Astrocyte (in vitro differentiated cells and primary cell): ENCODE results near the gene GSG1L. TPM values are rescaled to one million over a fixed set of nuclear protein-coding genes. Genes with fewer than 3 reads are reported as not detected.

Experiments used
- DNase-seq: peaks from one replicate; pipeline ENCODE4 v3.0.0-alpha.2; 2010; ENCODE audit warnings: low read depth
- FAIRE-seq: peaks from 2 replicates; lab custom pipeline; 2011; peaks lifted over from hg19 to GRCh38; lab: Jason Lieb, UNC
- H2AFZ ChIP-seq: 2 replicates; pipeline ENCODE4 v1.6.0; 2012; ENCODE audit warnings: low read depth, low read length, inconsistent platforms
- H3K27ac ChIP-seq: 2 replicates; pipeline ENCODE4 v1.5.1; 2011; ENCODE audit warnings: low read depth, low read length, inconsistent platforms
- H3K27me3 ChIP-seq: 2 replicates; pipeline ENCODE4 v1.6.0; 2011; ENCODE audit warnings: low read length, inconsistent platforms; ENCODE audit not compliant: insufficient read depth
- H3K36me3 ChIP-seq: 2 replicates; pipeline ENCODE4 v1.5.1; 2011; ENCODE audit warnings: low read length, inconsistent platforms; ENCODE audit not compliant: insufficient read depth
- H3K4me1 ChIP-seq: 2 replicates; pipeline ENCODE4 v1.5.1; 2011; ENCODE audit warnings: low read length, inconsistent platforms; ENCODE audit not compliant: insufficient read depth
- H3K4me2 ChIP-seq: 2 replicates; pipeline ENCODE4 v1.6.0; 2012; ENCODE audit warnings: low read length, inconsistent platforms
- H3K4me3 ChIP-seq: 2 replicates; pipeline ENCODE4 v1.5.1; 2011; ENCODE audit warnings: low read depth, mild to moderate bottlenecking, low read length, inconsistent platforms; ENCODE audit not compliant: insufficient read depth
- H3K79me2 ChIP-seq: 2 replicates; pipeline ENCODE4 v1.6.0; 2012; ENCODE audit warnings: mild to moderate bottlenecking, low read length, inconsistent platforms; ENCODE audit not compliant: insufficient read depth
- H3K9ac ChIP-seq: 2 replicates; pipeline ENCODE4 v1.6.0; 2012; ENCODE audit warnings: mild to moderate bottlenecking, low read length, inconsistent platforms
- H3K9me3 ChIP-seq: 2 replicates; pipeline ENCODE4 v1.5.1; 2012; ENCODE audit warnings: low read depth, mild to moderate bottlenecking, low read length, inconsistent platforms; ENCODE audit not compliant: insufficient read depth
- H4K20me1 ChIP-seq: 2 replicates; pipeline ENCODE4 v1.6.0; 2012; ENCODE audit warnings: low read length, inconsistent platforms; ENCODE audit not compliant: insufficient read depth
- H3K27ac Mint-ChIP-seq: one replicate; pipeline ENCODE4 v1.8.0; 2021; ENCODE audit warnings: mild to moderate bottlenecking, mixed read lengths; ENCODE audit not compliant: unreplicated experiment
- H3K27me3 Mint-ChIP-seq: one replicate; pipeline ENCODE4 v1.8.0; 2021; ENCODE audit warnings: low read depth, mixed read lengths; ENCODE audit not compliant: unreplicated experiment
- H3K36me3 Mint-ChIP-seq: one replicate; pipeline ENCODE4 v1.8.0; 2021; ENCODE audit warnings: low read depth, mixed read lengths; ENCODE audit not compliant: unreplicated experiment
- H3K4me1 Mint-ChIP-seq: one replicate; pipeline ENCODE4 v1.8.0; 2021; ENCODE audit warnings: low read depth, mixed read lengths; ENCODE audit not compliant: unreplicated experiment
- H3K4me3 Mint-ChIP-seq: one replicate; pipeline ENCODE4 v1.8.0; 2021; ENCODE audit warnings: mild to moderate bottlenecking, moderate library complexity, mixed read lengths; ENCODE audit not compliant: unreplicated experiment
- H3K9me3 Mint-ChIP-seq: one replicate; pipeline ENCODE4 v1.8.0; 2021; ENCODE audit warnings: mild to moderate bottlenecking, mixed read lengths; ENCODE audit not compliant: unreplicated experiment
- EZH2 ChIP-seq: IDR thresholded peaks from 2 replicates; pipeline ENCODE4 v1.6.1; 2012; ENCODE audit warnings: mild to moderate bottlenecking, low read length, inconsistent platforms; ENCODE audit not compliant: insufficient read depth
- total RNA-seq: library from RNA; stranded (reverse); gene quantifications from 2 replicates; pipeline ENCODE4 v1.2.1, GENCODE V29; 2021
- TF ChIP-seq, protein P1 (sequence below): IDR thresholded peaks from 2 replicates; pipeline ENCODE4 v1.5.1; 2011; ENCODE audit warnings: low read depth, mild to moderate bottlenecking, inconsistent platforms, low read length, moderate library complexity; ENCODE audit not compliant: insufficient read depth

Gene GSG1L
- total RNA-seq, 1 donor from 2014 or later, result not detected

DNA sequence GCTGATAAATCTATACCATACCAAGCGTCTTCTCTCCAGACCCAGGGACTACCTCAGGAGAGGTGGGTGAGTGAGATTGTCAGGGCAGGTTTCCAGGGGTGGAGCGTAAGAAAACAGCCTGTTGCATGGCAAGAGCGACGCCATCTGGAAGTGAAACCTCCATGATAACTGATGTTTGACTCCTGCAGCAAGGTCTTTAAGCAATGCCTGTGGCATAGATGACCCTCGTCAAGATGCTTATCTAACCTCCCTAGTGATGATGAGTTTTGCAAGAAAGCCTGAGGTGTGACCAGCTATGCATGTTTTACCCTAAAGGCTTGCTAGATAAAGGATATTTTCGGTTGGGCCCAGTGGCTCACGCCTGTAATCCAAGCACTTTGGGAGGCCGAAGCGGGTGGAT lies 71.6 kb downstream of the GSG1L start:
- H3K27ac Mint-ChIP-seq, result no peak overlapping the region
- Histone ChIP-seq H3K27me3 (peaks cover 2% of the 10 kb centered on the region), H2AFZ (no peak overlapping the region), H3K4me1 (no peaks in the 10 kb centered on the region), H3K4me2 (no peak overlapping the region), H3K36me3 (no peaks in the 10 kb centered on the region), H3K79me2 (no peaks in the 10 kb centered on the region), H3K9me3 (no peaks in the 10 kb centered on the region), H4K20me1 (no peaks in the 10 kb centered on the region), H3K4me3 (no peak overlapping the region), H3K9ac (no peak overlapping the region), H3K27ac (no peak overlapping the region)
- DNase-seq (no peak), FAIRE-seq (no peak)
- H3K27me3 Mint-ChIP-seq, result no peaks in the 10 kb centered on the region
- no peak overlapping the region for H3K4me3 Mint-ChIP-seq
- TF ChIP-seq EZH2, result no peak
- TF ChIP-seq, protein P1, sequence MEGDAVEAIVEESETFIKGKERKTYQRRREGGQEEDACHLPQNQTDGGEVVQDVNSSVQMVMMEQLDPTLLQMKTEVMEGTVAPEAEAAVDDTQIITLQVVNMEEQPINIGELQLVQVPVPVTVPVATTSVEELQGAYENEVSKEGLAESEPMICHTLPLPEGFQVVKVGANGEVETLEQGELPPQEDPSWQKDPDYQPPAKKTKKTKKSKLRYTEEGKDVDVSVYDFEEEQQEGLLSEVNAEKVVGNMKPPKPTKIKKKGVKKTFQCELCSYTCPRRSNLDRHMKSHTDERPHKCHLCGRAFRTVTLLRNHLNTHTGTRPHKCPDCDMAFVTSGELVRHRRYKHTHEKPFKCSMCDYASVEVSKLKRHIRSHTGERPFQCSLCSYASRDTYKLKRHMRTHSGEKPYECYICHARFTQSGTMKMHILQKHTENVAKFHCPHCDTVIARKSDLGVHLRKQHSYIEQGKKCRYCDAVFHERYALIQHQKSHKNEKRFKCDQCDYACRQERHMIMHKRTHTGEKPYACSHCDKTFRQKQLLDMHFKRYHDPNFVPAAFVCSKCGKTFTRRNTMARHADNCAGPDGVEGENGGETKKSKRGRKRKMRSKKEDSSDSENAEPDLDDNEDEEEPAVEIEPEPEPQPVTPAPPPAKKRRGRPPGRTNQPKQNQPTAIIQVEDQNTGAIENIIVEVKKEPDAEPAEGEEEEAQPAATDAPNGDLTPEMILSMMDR, result no peak
- H3K4me1 Mint-ChIP-seq, result no peaks in the 10 kb centered on the region
- peaks cover 8% of the 10 kb centered on the region for H3K9me3 Mint-ChIP-seq
- H3K36me3 Mint-ChIP-seq, result no peaks in the 10 kb centered on the region

DNA sequence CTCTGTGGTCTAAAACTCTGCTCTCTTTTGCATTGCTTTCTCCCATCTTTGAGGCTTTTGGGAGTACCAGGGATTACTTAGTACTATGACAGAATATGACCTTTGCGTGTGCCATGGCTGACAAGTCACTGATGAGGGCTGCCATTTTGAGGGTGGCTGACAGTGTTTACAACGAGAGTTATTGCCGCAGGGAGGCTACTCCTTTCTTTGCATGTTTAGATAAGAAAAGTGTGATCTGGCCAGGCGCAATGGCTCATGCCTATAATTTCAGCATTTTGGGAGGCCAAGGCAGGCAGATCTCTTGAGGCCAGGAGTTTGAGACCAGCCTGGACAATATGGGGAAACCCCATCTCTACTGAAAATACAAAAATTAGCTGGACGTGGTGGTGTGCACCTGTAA lies 77.5 kb downstream of the GSG1L start:
- FAIRE-seq (no peak), DNase-seq (no peak)
- H3K27me3 Mint-ChIP-seq, result peaks cover 21% of the 10 kb centered on the region
- H3K9me3 Mint-ChIP-seq, result peaks cover 6% of the 10 kb centered on the region
- H3K27me3 ChIP-seq, result peaks cover 2% of the 10 kb centered on the region
- no peaks in the 10 kb centered on the region for H3K4me1 Mint-ChIP-seq
- H3K4me2 ChIP-seq, result no peak overlapping the region
- H3K9ac ChIP-seq, result no peak overlapping the region
- H2AFZ ChIP-seq, result no peak overlapping the region
- H3K27ac Mint-ChIP-seq, result no peak overlapping the region
- no peak overlapping the region for H3K4me3 ChIP-seq
- H3K27ac ChIP-seq, result no peak overlapping the region
- no peak overlapping the region for H3K4me3 Mint-ChIP-seq
- H3K36me3 ChIP-seq, result no peaks in the 10 kb centered on the region
- H4K20me1 ChIP-seq, result no peaks in the 10 kb centered on the region
- no peaks in the 10 kb centered on the region for H3K9me3 ChIP-seq
- no peaks in the 10 kb centered on the region for H3K4me1 ChIP-seq
- no peaks in the 10 kb centered on the region for H3K36me3 Mint-ChIP-seq
- no peak for TF ChIP-seq EZH2
- TF ChIP-seq, protein P1, result no peak
- no peaks in the 10 kb centered on the region for H3K79me2 ChIP-seq

DNA sequence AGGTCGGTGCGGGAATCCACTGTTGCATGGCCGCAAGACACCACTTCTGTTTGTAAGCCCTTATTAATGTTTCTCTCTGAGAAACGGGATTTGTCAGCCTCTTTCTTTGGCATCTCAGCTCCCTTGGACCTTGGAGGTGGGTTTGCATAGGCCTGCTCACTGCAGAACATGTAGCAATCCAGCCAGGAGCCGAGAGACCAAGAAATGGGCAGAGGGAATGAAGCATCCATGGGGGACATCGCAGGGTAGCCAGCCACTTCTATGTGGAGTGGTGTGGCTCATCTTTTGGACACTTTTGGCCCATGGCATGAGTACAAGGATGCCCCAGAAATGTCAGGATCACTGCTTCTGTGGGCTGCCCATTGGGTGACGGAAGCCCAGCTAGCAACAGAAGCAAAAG lies 79.4 kb downstream of the GSG1L start:
- Histone ChIP-seq H3K36me3 (no peaks in the 10 kb centered on the region), H3K79me2 (no peaks in the 10 kb centered on the region), H3K4me3 (no peak overlapping the region), H3K4me2 (no peak overlapping the region), H3K4me1 (no peaks in the 10 kb centered on the region), H3K9ac (no peak overlapping the region), H3K27ac (no peak overlapping the region), H2AFZ (no peak overlapping the region), H3K27me3 (no peaks in the 10 kb centered on the region), H3K9me3 (no peaks in the 10 kb centered on the region), H4K20me1 (no peaks in the 10 kb centered on the region)
- no peak overlapping the region for H3K4me3 Mint-ChIP-seq
- H3K9me3 Mint-ChIP-seq, result peaks cover 8% of the 10 kb centered on the region
- FAIRE-seq (no peak), DNase-seq (no peak)
- no peak overlapping the region for H3K27ac Mint-ChIP-seq
- TF ChIP-seq EZH2, result no peak
- TF ChIP-seq, protein P1, result no peak
- H3K36me3 Mint-ChIP-seq, result no peaks in the 10 kb centered on the region
- peaks cover 34% of the 10 kb centered on the region for H3K27me3 Mint-ChIP-seq
- no peaks in the 10 kb centered on the region for H3K4me1 Mint-ChIP-seq
